ENCODE results near the gene SEC24D.

DNA sequence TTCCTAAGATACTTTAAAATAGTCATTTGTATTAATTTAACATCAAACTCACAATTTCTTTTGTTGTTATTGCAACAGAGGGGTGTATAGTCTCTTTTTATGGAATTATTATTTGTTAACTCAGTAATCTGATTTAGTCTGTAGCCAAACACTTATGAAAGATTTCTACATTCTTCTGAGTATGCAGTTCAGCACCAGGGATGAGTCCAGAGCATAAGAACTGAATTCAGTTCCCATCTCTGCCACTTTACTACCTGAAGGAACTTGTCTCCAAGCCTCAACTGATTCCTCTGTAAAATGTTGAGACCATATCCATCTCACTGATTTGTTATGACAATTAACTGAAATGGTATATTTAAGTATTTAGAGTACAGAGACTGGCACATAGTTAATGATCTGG, 105.2 kb downstream of the SEC24D start:
- TF ChIP-seq, protein P1, sequence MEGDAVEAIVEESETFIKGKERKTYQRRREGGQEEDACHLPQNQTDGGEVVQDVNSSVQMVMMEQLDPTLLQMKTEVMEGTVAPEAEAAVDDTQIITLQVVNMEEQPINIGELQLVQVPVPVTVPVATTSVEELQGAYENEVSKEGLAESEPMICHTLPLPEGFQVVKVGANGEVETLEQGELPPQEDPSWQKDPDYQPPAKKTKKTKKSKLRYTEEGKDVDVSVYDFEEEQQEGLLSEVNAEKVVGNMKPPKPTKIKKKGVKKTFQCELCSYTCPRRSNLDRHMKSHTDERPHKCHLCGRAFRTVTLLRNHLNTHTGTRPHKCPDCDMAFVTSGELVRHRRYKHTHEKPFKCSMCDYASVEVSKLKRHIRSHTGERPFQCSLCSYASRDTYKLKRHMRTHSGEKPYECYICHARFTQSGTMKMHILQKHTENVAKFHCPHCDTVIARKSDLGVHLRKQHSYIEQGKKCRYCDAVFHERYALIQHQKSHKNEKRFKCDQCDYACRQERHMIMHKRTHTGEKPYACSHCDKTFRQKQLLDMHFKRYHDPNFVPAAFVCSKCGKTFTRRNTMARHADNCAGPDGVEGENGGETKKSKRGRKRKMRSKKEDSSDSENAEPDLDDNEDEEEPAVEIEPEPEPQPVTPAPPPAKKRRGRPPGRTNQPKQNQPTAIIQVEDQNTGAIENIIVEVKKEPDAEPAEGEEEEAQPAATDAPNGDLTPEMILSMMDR (IDR thresholded peaks at IDR 0.05 in 2 of 3, conservative IDR thresholded peaks at IDR 0.05 in 1 of 3; ENCODE audit: insufficient read depth in 2 of 3, low read depth in 1 of 3, low read length in 3 of 3) = no peak
- TF ChIP-seq TEAD4 (IDR thresholded peaks at IDR 0.05; ENCODE audit: low read length) (no peak), TEAD4 (CRISPR knock-in tag; IDR thresholded peaks at IDR 0.05; ENCODE audit: borderline replicate concordance) (no peak), THRAP3 (IDR thresholded peaks at IDR 0.05; ENCODE audit: borderline replicate concordance) (no peak), TEAD1 (CRISPR knock-in tag; IDR thresholded peaks at IDR 0.05) (no peak)
- TF ChIP-seq, protein P2, sequence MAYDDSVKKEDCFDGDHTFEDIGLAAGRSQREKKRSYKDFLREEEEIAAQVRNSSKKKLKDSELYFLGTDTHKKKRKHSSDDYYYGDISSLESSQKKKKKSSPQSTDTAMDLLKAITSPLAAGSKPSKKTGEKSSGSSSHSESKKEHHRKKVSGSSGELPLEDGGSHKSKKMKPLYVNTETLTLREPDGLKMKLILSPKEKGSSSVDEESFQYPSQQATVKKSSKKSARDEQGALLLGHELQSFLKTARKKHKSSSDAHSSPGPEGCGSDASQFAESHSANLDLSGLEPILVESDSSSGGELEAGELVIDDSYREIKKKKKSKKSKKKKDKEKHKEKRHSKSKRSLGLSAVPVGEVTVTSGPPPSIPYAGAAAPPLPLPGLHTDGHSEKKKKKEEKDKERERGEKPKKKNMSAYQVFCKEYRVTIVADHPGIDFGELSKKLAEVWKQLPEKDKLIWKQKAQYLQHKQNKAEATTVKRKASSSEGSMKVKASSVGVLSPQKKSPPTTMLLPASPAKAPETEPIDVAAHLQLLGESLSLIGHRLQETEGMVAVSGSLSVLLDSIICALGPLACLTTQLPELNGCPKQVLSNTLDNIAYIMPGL (CRISPR knock-in tag; IDR thresholded peaks at IDR 0.05) = no peak
